Keratinocyte (primary cell): ENCODE measurements around the gene CPPED1. TPM values are rescaled to one million over a fixed set of nuclear protein-coding genes. Genes with fewer than 3 reads are reported as not detected.

Experiments
- DNase-seq: peaks from one replicate; pipeline ENCODE4 v3.0.0-alpha.2; 2011; ENCODE audit warnings: low read depth, missing footprints, low spot score
- FAIRE-seq: peaks from 2 replicates; lab custom pipeline; 2011; peaks lifted over from hg19 to GRCh38; lab: Jason Lieb, UNC
- H2AFZ ChIP-seq: 2 replicates; pipeline ENCODE4 v1.6.0; 2012; ENCODE audit warnings: low read length, control low read depth, inconsistent platforms; ENCODE audit not compliant: control insufficient read depth
- H3K27ac ChIP-seq: 2 replicates; pipeline ENCODE4 v1.5.1; 2011; ENCODE audit warnings: low read length; ENCODE audit not compliant: control insufficient read depth, insufficient read depth
- H3K27me3 ChIP-seq: 3 replicates; pipeline ENCODE4 v1.6.0; 2011; ENCODE audit warnings: low read length; ENCODE audit not compliant: control insufficient read depth, insufficient read depth; ENCODE audit errors: extremely low read depth
- H3K36me3 ChIP-seq, 2 experiments: 2 replicates in 1 of 2; 3 replicates in 1 of 2; pipeline ENCODE4 v1.5.1; 2011; ENCODE audit warnings: low read length in 2 of 2, mild to moderate bottlenecking in 1 of 2; ENCODE audit not compliant: control insufficient read depth in 2 of 2, insufficient read depth in 2 of 2; ENCODE audit errors: extremely low read depth in 1 of 2
- H3K4me1 ChIP-seq: 3 replicates; pipeline ENCODE4 v1.5.1; 2011; ENCODE audit warnings: low read length; ENCODE audit not compliant: control insufficient read depth, insufficient read depth; ENCODE audit errors: extremely low read depth
- H3K4me2 ChIP-seq: 3 replicates; pipeline ENCODE4 v1.6.0; 2011; ENCODE audit warnings: low read depth, low read length; ENCODE audit not compliant: control insufficient read depth, insufficient read depth; ENCODE audit errors: extremely low read depth
- H3K4me3 ChIP-seq, 3 experiments: fragments of 200-600 bp in 1 of 3; sonication (generic) in 1 of 3; 2 replicates in 2 of 3; 3 replicates in 1 of 3; pipeline ENCODE4 v1.5.1; 2011 to 2016; ENCODE audit warnings: low read length in 3 of 3, mild to moderate bottlenecking in 3 of 3, control low read depth in 2 of 3, inconsistent platforms in 1 of 3, low read depth in 1 of 3, mixed read lengths in 1 of 3, mixed run types in 1 of 3, moderate library complexity in 1 of 3; ENCODE audit not compliant: control insufficient read depth in 2 of 3, insufficient read depth in 2 of 3; ENCODE audit errors: extremely low read depth in 1 of 3
- H3K79me2 ChIP-seq: 2 replicates; pipeline ENCODE4 v1.6.0; 2012; ENCODE audit warnings: low read length; ENCODE audit not compliant: control insufficient read depth, insufficient read depth
- H3K9ac ChIP-seq: 3 replicates; pipeline ENCODE4 v1.6.0; 2011; ENCODE audit warnings: low read length; ENCODE audit not compliant: control insufficient read depth, insufficient read depth; ENCODE audit errors: extremely low read depth
- H3K9me1 ChIP-seq: 3 replicates; pipeline ENCODE4 v1.6.0; 2011; ENCODE audit warnings: low read length; ENCODE audit not compliant: control insufficient read depth, insufficient read depth; ENCODE audit errors: extremely low read depth
- H3K9me3 ChIP-seq: 2 replicates; pipeline ENCODE4 v1.5.1; 2012; ENCODE audit warnings: low read depth, low read length; ENCODE audit not compliant: control insufficient read depth
- H4K20me1 ChIP-seq: 3 replicates; pipeline ENCODE4 v1.6.0; 2011; ENCODE audit warnings: low read length; ENCODE audit not compliant: control insufficient read depth, insufficient read depth; ENCODE audit errors: extremely low read depth
- CTCF ChIP-seq, 3 experiments: IDR thresholded peaks in 1 of 3; conservative IDR thresholded peaks in 1 of 3; optimal IDR thresholded peaks in 1 of 3; 2 replicates in 2 of 3; 3 replicates in 1 of 3; pipeline versions ENCODE3 to v1.5.1; 2011; ENCODE audit warnings: low read length in 3 of 3, mild to moderate bottlenecking in 3 of 3, moderate library complexity in 2 of 3, control low read depth in 1 of 3, inconsistent platforms in 1 of 3; ENCODE audit not compliant: insufficient read depth in 2 of 3; ENCODE audit errors: extremely low read depth in 1 of 3
- EZH2 ChIP-seq: IDR thresholded peaks from one replicate; pipeline ENCODE4 v1.6.1; 2012; ENCODE audit warnings: inconsistent platforms, mild to moderate bottlenecking, low read length, moderate library complexity
- dilution Hi-C: fragments of 300-500 bp; cut with MboI; formaldehyde crosslinking; loops from one replicate; pipeline ENCODE4 v1.7.0; 2020; ENCODE audit warnings: low sequenced_read_pairs; ENCODE audit not compliant: extremely low pct_ligation_motif_present
- polyA plus RNA-seq, 5 experiments: library from polyadenylated mRNA; depleted of rRNA in 3 of 5; stranded (reverse) in 3 of 5; stranded (forward) in 1 of 5; unstranded in 1 of 5; fragments of >200 nt; gene quantifications; 1 replicate in 1 of 5; 2 replicates in 3 of 5; 3 replicates in 1 of 5; pipeline versions ENCODE4 v1.2.1 to v1.2.3, GENCODE V29; 2011 to 2012; ENCODE audit warnings: missing spikeins in 2 of 5, low read depth in 1 of 5, low replicate concordance in 1 of 5

The CPPED1 gene
- polyA plus RNA-seq, 1 donor (not counting 4 experiments of a cell fraction or from before 2014, with no cell fraction given): 14.4 TPM

- FAIRE-seq (no peak), DNase-seq (no peak)
- H2AFZ ChIP-seq: no peak overlapping the region
- H4K20me1 ChIP-seq: no peaks in the 10 kb centered on the region
- no peaks in the 10 kb centered on the region for H3K27me3 ChIP-seq
- no peak overlapping the region for H3K4me3 ChIP-seq
- H3K9ac ChIP-seq: no peak overlapping the region
- H3K27ac ChIP-seq: no peak overlapping the region
- H3K4me2 ChIP-seq: no peak overlapping the region
- no peaks in the 10 kb centered on the region for H3K36me3 ChIP-seq
- dilution Hi-C loops: no loop called here
- TF ChIP-seq EZH2: no peak
- TF ChIP-seq CTCF (optimal IDR thresholded peaks at IDR 0.05 in 1 of 3, IDR thresholded peaks at IDR 0.05 in 1 of 3, conservative IDR thresholded peaks at IDR 0.05 in 1 of 3; ENCODE audit: extremely low read depth in 1 of 3, insufficient read depth in 2 of 3, low read length in 3 of 3): no peak
- no peaks in the 10 kb centered on the region for H3K79me2 ChIP-seq
- peaks cover 3% of the 10 kb centered on the region for H3K9me3 ChIP-seq
- no peaks in the 10 kb centered on the region for H3K4me1 ChIP-seq
- H3K9me1 ChIP-seq: no peaks in the 10 kb centered on the region
Measured at GRCh38 chr16:12749076-12749475, 54.6 kb downstream of the CPPED1 start.

- Histone ChIP-seq H3K9me1 (no peaks in the 10 kb centered on the region), H3K4me1 (no peaks in the 10 kb centered on the region), H3K36me3 (no peaks in the 10 kb centered on the region), H3K27me3 (no peaks in the 10 kb centered on the region), H3K4me2 (no peak overlapping the region), H3K9ac (no peak overlapping the region), H3K9me3 (peaks cover 3% of the 10 kb centered on the region), H2AFZ (no peak overlapping the region), H3K27ac (no peak overlapping the region), H3K4me3 (no peak overlapping the region), H3K79me2 (no peaks in the 10 kb centered on the region), H4K20me1 (no peaks in the 10 kb centered on the region)
- no peak for FAIRE-seq
- no peak for DNase-seq
- TF ChIP-seq CTCF (optimal IDR thresholded peaks at IDR 0.05 in 1 of 3, IDR thresholded peaks at IDR 0.05 in 1 of 3, conservative IDR thresholded peaks at IDR 0.05 in 1 of 3; ENCODE audit: extremely low read depth in 1 of 3, insufficient read depth in 2 of 3, low read length in 3 of 3) (no peak), EZH2 (no peak)
- dilution Hi-C loops: no loop called here
Measured at GRCh38 chr16:12747827-12748226, 55.9 kb downstream of the CPPED1 start.
